Mesenchymal stem cell (in vitro differentiated cells and primary cell): ENCODE measurements around the gene SAMD11.

ENCODE experiments used
- DNase-seq: peaks from one replicate; pipeline ENCODE4 v3.0.0-alpha.2; 2013
- H2AFZ ChIP-seq: one replicate; pipeline ENCODE4 v1.6.1; 2013; ENCODE audit warnings: low read depth, mild to moderate bottlenecking, control low read depth, inconsistent platforms, low read length, moderate library complexity
- H2AK5ac ChIP-seq: 2 replicates; pipeline ENCODE4 v1.6.1; 2013; ENCODE audit warnings: low read length, moderate library complexity, mild to moderate bottlenecking, inconsistent platforms; ENCODE audit not compliant: severe bottlenecking
- H2BK120ac ChIP-seq: one replicate; pipeline ENCODE4 v1.6.1; 2013; ENCODE audit warnings: low read depth, mild to moderate bottlenecking, inconsistent platforms, low read length, moderate library complexity
- H2BK12ac ChIP-seq, 2 experiments: one replicate each; pipeline ENCODE4 v1.6.1; 2013; ENCODE audit warnings: inconsistent platforms in 2 of 2, low read length in 2 of 2, mild to moderate bottlenecking in 2 of 2, moderate library complexity in 2 of 2, control low read depth in 1 of 2
- H2BK15ac ChIP-seq: one replicate; pipeline ENCODE4 v1.6.1; 2013; ENCODE audit warnings: mild to moderate bottlenecking, low read depth, inconsistent platforms; ENCODE audit not compliant: poor library complexity, severe bottlenecking
- H2BK5ac ChIP-seq: 2 replicates; pipeline ENCODE4 v1.6.1; 2013; ENCODE audit warnings: low read depth, mild to moderate bottlenecking, low read length, control low read depth, inconsistent platforms; ENCODE audit not compliant: poor library complexity, severe bottlenecking
- H3K14ac ChIP-seq, 2 experiments: one replicate each; pipeline ENCODE4 v1.6.1; 2013; ENCODE audit warnings: inconsistent platforms in 2 of 2, low read length in 2 of 2, control low read depth in 1 of 2, mild to moderate bottlenecking in 1 of 2, moderate library complexity in 1 of 2
- H3K18ac ChIP-seq, 2 experiments: one replicate each; pipeline ENCODE4 v1.6.1; 2013; ENCODE audit warnings: inconsistent platforms in 2 of 2, low read length in 2 of 2, control low read depth in 1 of 2, low read depth in 1 of 2, mild to moderate bottlenecking in 1 of 2
- H3K23ac ChIP-seq, 2 experiments: one replicate each; pipeline ENCODE4 v1.6.1; 2013; ENCODE audit warnings: inconsistent platforms in 2 of 2, low read length in 2 of 2, mild to moderate bottlenecking in 2 of 2, moderate library complexity in 2 of 2, control low read depth in 1 of 2
- H3K27ac ChIP-seq: 2 replicates; pipeline ENCODE4 v1.5.1; 2013; ENCODE audit warnings: mild to moderate bottlenecking, moderate library complexity, low read length, control low read depth, inconsistent platforms; ENCODE audit not compliant: poor library complexity, severe bottlenecking
- H3K27me3 ChIP-seq, 2 experiments: 2 replicates each; pipeline versions ENCODE4 v1.6.1 to v1.7.0; 2013; ENCODE audit warnings: low read length in 2 of 2, mild to moderate bottlenecking in 2 of 2, moderate library complexity in 2 of 2, control low read depth in 1 of 2, inconsistent platforms in 1 of 2; ENCODE audit not compliant: control insufficient read depth in 1 of 2, insufficient read depth in 1 of 2
- H3K36me3 ChIP-seq, 2 experiments: 2 replicates each; pipeline versions ENCODE4 v1.6.1 to v1.7.0; 2013; ENCODE audit warnings: low read length in 2 of 2, control low read depth in 1 of 2, inconsistent platforms in 1 of 2, low read depth in 1 of 2, mild to moderate bottlenecking in 1 of 2; ENCODE audit not compliant: insufficient read depth in 2 of 2, control insufficient read depth in 1 of 2
- H3K4ac ChIP-seq, 2 experiments: one replicate each; pipeline ENCODE4 v1.6.1; 2013; ENCODE audit warnings: inconsistent platforms in 2 of 2, low read length in 2 of 2, mild to moderate bottlenecking in 2 of 2, moderate library complexity in 2 of 2, control low read depth in 1 of 2, low read depth in 1 of 2
- H3K4me1 ChIP-seq: 2 replicates; pipeline ENCODE4 v1.6.1; 2013; ENCODE audit warnings: low read depth, low read length, control low read depth; ENCODE audit not compliant: control insufficient read depth, insufficient read depth
- H3K4me2 ChIP-seq: 2 replicates; pipeline ENCODE4 v1.6.1; 2013; ENCODE audit warnings: low read length, mild to moderate bottlenecking, inconsistent platforms; ENCODE audit not compliant: poor library complexity, severe bottlenecking
- H3K4me3 ChIP-seq, 2 experiments: 2 replicates each; pipeline versions ENCODE4 v1.5.1 to v1.7.0; 2013; ENCODE audit warnings: low read length in 2 of 2, mild to moderate bottlenecking in 2 of 2, control low read depth in 1 of 2, low read depth in 1 of 2; ENCODE audit not compliant: insufficient read depth in 1 of 2
- H3K79me1 ChIP-seq: replicated peaks from 2 replicates; pipeline ENCODE4 v1.6.1; 2013; ENCODE audit warnings: mild to moderate bottlenecking, control low read depth, low read length, inconsistent platforms; ENCODE audit not compliant: poor library complexity, severe bottlenecking
- H3K9ac ChIP-seq: 2 replicates; pipeline ENCODE4 v1.7.0; 2013; ENCODE audit warnings: mild to moderate bottlenecking, low read length, moderate library complexity
- H3K9me3 ChIP-seq: 2 replicates; pipeline ENCODE4 v1.7.0; 2013; ENCODE audit warnings: mild to moderate bottlenecking, low read length; ENCODE audit not compliant: control insufficient read depth
- H4K8ac ChIP-seq: one replicate; pipeline ENCODE4 v1.6.1; 2013; ENCODE audit warnings: inconsistent platforms, mild to moderate bottlenecking, low read length, moderate library complexity
- H4K91ac ChIP-seq: one replicate; pipeline ENCODE4 v1.6.1; 2013; ENCODE audit warnings: mild to moderate bottlenecking, low read length, inconsistent platforms
- WGBS: methylation state at CpG from one replicate; pipeline ENCODE4 v1.1.7; 2013; ENCODE audit warnings: mixed read lengths; 5-methylcytosine and 5-hydroxymethylcytosine counted together

SAMD11 gene

DNA sequence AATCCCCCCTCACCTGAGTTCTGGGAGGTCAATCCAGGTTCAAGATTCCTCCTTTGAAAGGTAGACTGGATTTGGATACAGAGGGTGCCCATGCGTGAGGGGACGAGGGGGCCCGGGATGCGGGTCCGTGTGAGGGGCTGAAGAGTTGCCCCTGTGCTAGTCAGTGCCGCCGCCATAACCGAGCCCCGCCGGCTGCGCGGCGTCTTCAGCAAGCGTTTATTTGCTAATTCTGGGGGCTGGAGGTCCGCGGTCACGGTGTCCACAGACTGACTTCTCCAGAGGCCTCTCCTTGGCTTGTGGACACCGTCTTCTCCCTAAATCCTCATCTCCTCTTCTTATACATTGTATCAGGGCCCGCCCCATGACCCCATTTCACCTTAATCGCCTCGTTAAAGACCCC is 20.9 kb upstream of the SAMD11 start:
- Histone ChIP-seq H2AK5ac (no peak overlapping the region), H3K23ac (no peak overlapping the region), H2BK5ac (no peak overlapping the region), H3K4ac (no peak overlapping the region), H3K4me1 (peaks cover 25% of the 10 kb centered on the region), H4K8ac (no peak overlapping the region), H4K91ac (no peak overlapping the region), H3K4me2 (no peak overlapping the region), H3K79me1 (no peaks in the 10 kb centered on the region), H3K27ac (no peak overlapping the region), H3K4me3 (no peak overlapping the region), H3K18ac (no peak overlapping the region), H2BK15ac (no peak overlapping the region), H3K36me3 (peaks cover 0 to 2% of the 10 kb centered on the region in 2 experiments), H3K9me3 (no peaks in the 10 kb centered on the region), H3K9ac (no peak overlapping the region), H2BK12ac (no peak overlapping the region), H3K14ac (no peak overlapping the region), H2AFZ (no peak overlapping the region), H2BK120ac (no peak overlapping the region), H3K27me3 (peaks cover 33 to 40% of the 10 kb centered on the region in 2 experiments)
- DNase-seq = no peak
- WGBS = 97% methylated on average over 21 of the region's 21 CpGs

DNA sequence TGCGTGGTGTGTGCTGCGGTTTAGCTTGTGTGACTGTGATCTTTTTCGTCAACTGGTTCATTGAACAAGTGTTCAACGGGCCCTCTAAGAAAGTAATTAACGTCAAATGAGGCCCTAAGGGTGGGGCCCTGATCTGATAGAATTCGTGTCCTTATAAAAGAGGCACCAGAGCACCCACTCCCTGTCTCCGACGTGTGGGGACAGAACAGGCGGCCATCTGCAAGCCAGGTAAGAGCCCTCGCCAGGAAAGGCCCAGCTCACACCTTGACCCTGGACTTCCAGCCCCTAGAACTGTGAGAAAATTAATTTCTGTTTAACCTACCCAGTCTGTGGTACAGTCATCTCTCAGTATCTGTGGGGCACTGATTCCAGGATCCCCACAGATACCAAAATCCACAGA is 20.4 kb upstream of the SAMD11 start:
- 89% methylated on average over 10 of the region's 10 CpGs for WGBS
- DNase-seq = no peak
- Histone ChIP-seq H3K27me3 (peaks cover 28 to 35% of the 10 kb centered on the region in 2 experiments), H2AFZ (no peak overlapping the region), H3K18ac (no peak overlapping the region), H3K14ac (no peak overlapping the region), H3K36me3 (peaks cover 0 to 2% of the 10 kb centered on the region in 2 experiments), H3K27ac (no peak overlapping the region), H2BK15ac (no peak overlapping the region), H2BK120ac (no peak overlapping the region), H3K4me2 (no peak overlapping the region), H3K79me1 (no peaks in the 10 kb centered on the region), H2BK5ac (no peak overlapping the region), H3K9me3 (no peaks in the 10 kb centered on the region), H3K4me3 (no peak overlapping the region), H3K23ac (no peak overlapping the region), H2AK5ac (no peak overlapping the region), H4K91ac (no peak overlapping the region), H2BK12ac (peak overlapping the region in 1 of 2 experiments; percentile 6), H3K4ac (no peak overlapping the region), H3K9ac (peak overlapping the region; percentile 61), H4K8ac (no peak overlapping the region), H3K4me1 (peaks cover 27% of the 10 kb centered on the region)

DNA sequence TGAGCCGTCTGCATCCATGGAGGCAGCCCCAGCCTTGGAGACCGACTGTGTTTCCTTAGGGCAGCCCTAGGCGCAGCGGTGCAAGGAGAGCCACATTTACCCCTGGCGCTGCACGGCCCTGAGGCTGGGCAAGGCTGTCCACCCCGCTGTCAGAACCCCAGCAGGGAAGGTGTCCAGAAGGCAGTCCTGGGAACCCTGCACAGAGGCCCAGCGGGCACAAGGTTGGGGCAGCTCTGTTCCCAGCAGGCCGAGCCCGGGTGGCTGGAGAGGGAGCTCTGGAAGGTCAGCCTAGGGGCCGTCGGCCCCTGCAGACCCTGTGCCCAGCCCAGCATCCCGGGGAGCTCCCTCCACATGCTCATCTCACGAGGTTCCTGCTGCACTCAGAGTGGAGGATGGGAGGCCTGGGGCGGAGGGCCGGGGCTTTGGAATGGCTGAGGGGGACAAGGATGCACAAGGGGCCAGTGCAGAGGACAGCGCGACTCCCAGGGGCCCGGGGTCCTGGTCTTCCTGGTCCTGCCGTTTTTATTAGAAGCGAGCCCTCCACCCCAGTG is 19.9 kb upstream of the SAMD11 start:
- Histone ChIP-seq H4K8ac (peak overlapping the region; percentile 56), H3K4me1 (peaks cover 27% of the 10 kb centered on the region), H3K9ac (peak overlapping the region; percentile 61), H3K9me3 (no peaks in the 10 kb centered on the region), H2BK12ac (peak overlapping the region in 1 of 2 experiments; percentile 6), H3K27ac (no peak overlapping the region), H4K91ac (peak overlapping the region; percentile 25), H3K4me2 (no peak overlapping the region), H2BK5ac (no peak overlapping the region), H3K14ac (peak overlapping the region in 1 of 2 experiments; percentile 18), H3K27me3 (peaks cover 25 to 30% of the 10 kb centered on the region in 2 experiments), H3K18ac (peak overlapping the region; percentile 38 to 75), H2AK5ac (no peak overlapping the region), H3K23ac (no peak overlapping the region), H3K36me3 (peaks cover 0 to 2% of the 10 kb centered on the region in 2 experiments), H3K4me3 (peak overlapping the region in 1 of 2 experiments; percentile 53), H2BK120ac (peak overlapping the region; percentile 74), H3K79me1 (no peaks in the 10 kb centered on the region), H2BK15ac (no peak overlapping the region), H3K4ac (peak overlapping the region in 1 of 2 experiments; percentile 44), H2AFZ (no peak overlapping the region)
- 92% methylated on average over 16 of the region's 21 CpGs for WGBS
- no peak for DNase-seq

DNA sequence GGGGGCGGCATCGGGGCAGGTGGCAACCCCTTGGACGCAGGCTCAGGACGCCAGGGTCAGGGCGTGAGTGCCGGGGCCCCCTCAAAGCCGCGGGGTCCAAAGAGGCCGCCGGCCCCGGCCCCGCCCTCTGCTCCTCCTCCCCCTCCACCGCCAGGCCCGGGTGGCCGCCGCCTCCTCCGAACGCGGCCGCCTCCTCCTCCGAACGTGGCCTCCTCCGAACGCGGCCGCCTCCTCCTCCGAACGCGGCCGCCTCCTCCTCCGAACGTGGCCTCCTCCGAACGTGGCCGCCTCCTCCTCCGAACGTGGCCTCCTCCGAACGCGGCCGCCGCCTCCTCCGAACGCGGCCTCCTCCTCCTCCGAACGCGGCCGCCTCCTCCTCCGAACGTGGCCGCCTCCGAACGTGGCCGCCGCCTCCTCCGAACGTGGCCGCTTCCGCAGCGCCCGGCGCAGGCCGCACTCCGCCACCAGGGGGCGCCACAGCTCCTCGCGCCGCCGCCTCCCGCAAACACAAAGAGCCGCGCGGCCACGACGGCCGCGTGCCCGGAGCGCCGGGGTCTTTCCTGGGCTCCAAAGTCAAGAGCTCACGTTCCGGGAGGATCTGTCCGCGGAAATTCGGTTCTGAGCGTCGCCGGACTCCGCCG is 19.3 kb upstream of the SAMD11 start:
- under 1% methylated on average over 65 of the region's 91 CpGs for WGBS
- peak overlapping the region; percentile 74 for H3K4me2 ChIP-seq
- H3K18ac ChIP-seq = peak overlapping the region; percentile 66 to 89
- no peaks in the 10 kb centered on the region for H3K9me3 ChIP-seq
- H3K27me3 ChIP-seq = peaks cover 25 to 26% of the 10 kb centered on the region in 2 experiments
- peak overlapping the region; percentile 74 for H2BK120ac ChIP-seq
- no peak overlapping the region for H3K14ac ChIP-seq
- peak overlapping the region; percentile 81 for H4K8ac ChIP-seq
- no peaks in the 10 kb centered on the region for H3K79me1 ChIP-seq
- no peak overlapping the region for H2AK5ac ChIP-seq
- H2AFZ ChIP-seq = peak overlapping the region; percentile 81
- H2BK12ac ChIP-seq = peak overlapping the region in 1 of 2 experiments; percentile 76
- H3K23ac ChIP-seq = no peak overlapping the region
- H3K9ac ChIP-seq = no peak overlapping the region
- H3K4me1 ChIP-seq = peaks cover 27% of the 10 kb centered on the region
- H3K4ac ChIP-seq = no peak overlapping the region
- no peak overlapping the region for H2BK5ac ChIP-seq
- peak overlapping the region in 1 of 2 experiments; percentile 48 for H3K4me3 ChIP-seq
- peak overlapping the region; percentile 56 for H2BK15ac ChIP-seq
- DNase-seq = peak; percentile 76
- H4K91ac ChIP-seq = no peak overlapping the region
- H3K36me3 ChIP-seq = peaks cover 0 to 2% of the 10 kb centered on the region in 2 experiments
- H3K27ac ChIP-seq = no peak overlapping the region
